Uterus (tissue), 4 donors: ENCODE data around the gene RUNX1. TPM values are rescaled to one million over a fixed set of nuclear protein-coding genes. Genes with fewer than 3 reads are reported as not detected.

Experiments
- DNase-seq, 2 donors: peaks; one replicate each; pipeline ENCODE4 v3.0.0-alpha.2; 2019 to 2020
- H3K27ac ChIP-seq, 2 donors: fragments of 200-600 bp; sonication (generic); 1 replicate in 1 of 2; 2 replicates in 1 of 2; pipeline ENCODE4 v1.5.1; 2016 to 2018
- H3K27me3 ChIP-seq, 2 donors: fragments of 200-600 bp; sonication (generic); one replicate each; pipeline ENCODE4 v1.5.1; 2018 to 2019; ENCODE audit warnings: control low read depth in 1 of 2
- H3K36me3 ChIP-seq, 2 donors: fragments of 200-600 bp; sonication (generic); one replicate each; pipeline ENCODE4 v1.5.1; 2019; ENCODE audit warnings: control low read depth in 1 of 2
- H3K4me1 ChIP-seq, 2 donors: fragments of 200-600 bp; sonication (generic); one replicate each; pipeline ENCODE4 v1.5.1; 2018 to 2019; ENCODE audit warnings: control low read depth in 1 of 2
- H3K4me3 ChIP-seq, 2 donors: fragments of 200-600 bp; sonication (generic); 1 replicate in 1 of 2; 2 replicates in 1 of 2; pipeline ENCODE4 v1.5.1; 2018 to 2019; ENCODE audit warnings: mild to moderate bottlenecking in 1 of 2
- H3K9me3 ChIP-seq, 2 donors: fragments of 200-600 bp; sonication (generic); one replicate each; pipeline ENCODE4 v1.5.1; 2019; ENCODE audit warnings: control low read depth in 1 of 2
- CTCF ChIP-seq, 4 experiments: fragments of 200-600 bp in 2 of 4; fragments of 450-650 bp in 2 of 4; sonication (generic) in 2 of 4; IDR thresholded peaks; one replicate each; pipeline ENCODE4 v1.5.1; 2016 to 2019; ENCODE audit warnings: antibody characterized with exemption in 4 of 4, mild to moderate bottlenecking in 2 of 4, moderate library complexity in 1 of 4
- POLR2A ChIP-seq, 2 donors: fragments of 450-650 bp; IDR thresholded peaks; one replicate each; pipeline ENCODE4 v1.6.1; 2016; ENCODE audit warnings: antibody characterized with exemption in 2 of 2, mild to moderate bottlenecking in 1 of 2, moderate library complexity in 1 of 2
- intact Hi-C: fragments of 100-400 bp; cut with DNase I; formaldehyde crosslinking; loops from one replicate; pipeline ENCODE4 v1.15.1; 2023; ENCODE audit warnings: low total_unique reads
- total RNA-seq, 4 donors: library from RNA; depleted of rRNA in 3 of 4; stranded (reverse); fragments of >200 nt in 3 of 4; gene quantifications; one replicate each; pipeline versions ENCODE4 v1.1.0 to v1.2.4, GENCODE V29; 2014 to 2023
- donor health status: DM: yes; HTN: yes; CAD: no.

RUNX1 gene
- total RNA-seq, 4 donors from 2014 or later: under 0.01 to 13.2 (median 8.7) TPM

- H3K27ac ChIP-seq: no peak overlapping the region
- no peak overlapping the region for H3K4me3 ChIP-seq
- no peaks in the 10 kb centered on the region for H3K9me3 ChIP-seq
- intact Hi-C loops: no loop called here
- H3K4me1 ChIP-seq: no peaks in the 10 kb centered on the region
- no peak for TF ChIP-seq POLR2A (IDR thresholded peaks at IDR 0.05)
- no peak for TF ChIP-seq CTCF (IDR thresholded peaks at IDR 0.05)
- H3K36me3 ChIP-seq: no peaks in the 10 kb centered on the region
- DNase-seq: no peak
- no peaks in the 10 kb centered on the region for H3K27me3 ChIP-seq
Measured at GRCh38 chr21:35053356-35054096, 4.4 kb upstream of the RUNX1 start.

GRCh38 chr21:35052801-35053200 lies 3.7 kb upstream of the RUNX1 start:
- no peaks in the 10 kb centered on the region for H3K36me3 ChIP-seq
- TF ChIP-seq POLR2A (IDR thresholded peaks at IDR 0.05): no peak
- no peak for TF ChIP-seq CTCF (IDR thresholded peaks at IDR 0.05)
- intact Hi-C loops: no loop called here

GRCh38 chr21:35051287-35051818 lies 2.3 kb upstream of the RUNX1 start:
- no peaks in the 10 kb centered on the region for H3K4me1 ChIP-seq
- intact Hi-C loops: no loop called here
- DNase-seq: peak; percentile 31 to 32

More at GRCh38 chr21:35052801-35053200, 3.7 kb upstream of the RUNX1 start:
- H3K27me3 ChIP-seq: no peaks in the 10 kb centered on the region
- no peaks in the 10 kb centered on the region for H3K9me3 ChIP-seq
- no peak overlapping the region for H3K4me3 ChIP-seq
- DNase-seq: no peak
- no peaks in the 10 kb centered on the region for H3K4me1 ChIP-seq
- H3K27ac ChIP-seq: no peak overlapping the region

GRCh38 chr21:35050348-35051286 lies 1.5 kb upstream of the RUNX1 start:
- no peaks in the 10 kb centered on the region for H3K9me3 ChIP-seq
- no peak for DNase-seq
- H3K4me3 ChIP-seq: no peak overlapping the region
- no peaks in the 10 kb centered on the region for H3K4me1 ChIP-seq
- TF ChIP-seq CTCF (IDR thresholded peaks at IDR 0.05) (no peak), POLR2A (IDR thresholded peaks at IDR 0.05) (no peak)
- H3K27me3 ChIP-seq: no peaks in the 10 kb centered on the region
- intact Hi-C loops: no loop called here
- H3K27ac ChIP-seq: peak overlapping the region in 1 of 2 donors; percentile 11
- H3K36me3 ChIP-seq: no peaks in the 10 kb centered on the region

More at GRCh38 chr21:35051287-35051818, 2.3 kb upstream of the RUNX1 start:
- TF ChIP-seq CTCF (IDR thresholded peaks at IDR 0.05) (no peak), POLR2A (IDR thresholded peaks at IDR 0.05) (no peak)
- Histone ChIP-seq H3K27me3 (no peaks in the 10 kb centered on the region), H3K36me3 (no peaks in the 10 kb centered on the region), H3K27ac (no peak overlapping the region), H3K4me3 (no peak overlapping the region), H3K9me3 (no peaks in the 10 kb centered on the region)
